Mesendoderm (in vitro differentiated cells): ENCODE data around the gene IGFL2.

Source experiments
- DNase-seq: peaks from one replicate; pipeline ENCODE4 v3.0.0; 2013
- H2AK5ac ChIP-seq: 2 replicates; pipeline ENCODE4 v1.6.1; 2013; ENCODE audit warnings: low read length, inconsistent platforms
- H2BK120ac ChIP-seq: 2 replicates; pipeline ENCODE4 v1.6.1; 2013; ENCODE audit warnings: low read depth, mild to moderate bottlenecking, low read length, moderate library complexity, mixed read lengths
- H2BK15ac ChIP-seq: replicated peaks from 2 replicates; pipeline ENCODE4 v1.6.1; 2013; ENCODE audit warnings: low read depth, mild to moderate bottlenecking, moderate library complexity
- H2BK5ac ChIP-seq: 2 replicates; pipeline ENCODE4 v1.6.1; 2013; ENCODE audit warnings: low read length, inconsistent platforms
- H3K18ac ChIP-seq: 2 replicates; pipeline ENCODE4 v1.6.1; 2013; ENCODE audit warnings: mild to moderate bottlenecking, low read length, mixed read lengths
- H3K23ac ChIP-seq: one replicate; pipeline ENCODE4 v1.6.1; 2013; ENCODE audit warnings: low read length
- H3K27ac ChIP-seq: 2 replicates; pipeline ENCODE4 v1.5.1; 2013; ENCODE audit warnings: low read depth, mild to moderate bottlenecking, inconsistent platforms, low read length, moderate library complexity
- H3K27me3 ChIP-seq: 2 replicates; pipeline ENCODE4 v1.6.1; 2013; ENCODE audit warnings: low read length, control low read depth, mild to moderate bottlenecking, inconsistent platforms; ENCODE audit not compliant: insufficient read depth, poor library complexity
- H3K36me3 ChIP-seq: 2 replicates; pipeline ENCODE4 v1.6.1; 2013; ENCODE audit warnings: low read length, inconsistent platforms; ENCODE audit not compliant: control insufficient read depth, insufficient read depth
- H3K4ac ChIP-seq: one replicate; pipeline ENCODE4 v1.6.1; 2013; ENCODE audit warnings: low read depth, mild to moderate bottlenecking, low read length, moderate library complexity
- H3K4me1 ChIP-seq: 2 replicates; pipeline ENCODE4 v1.6.1; 2013; ENCODE audit warnings: low read depth, low read length, inconsistent platforms; ENCODE audit not compliant: control insufficient read depth
- H3K4me2 ChIP-seq: 2 replicates; pipeline ENCODE4 v1.6.1; 2013; ENCODE audit warnings: low read length
- H3K4me3 ChIP-seq: 2 replicates; pipeline ENCODE4 v1.5.1; 2013; ENCODE audit warnings: mild to moderate bottlenecking, low read length
- H3K56ac ChIP-seq: one replicate; pipeline ENCODE4 v1.6.1; 2013; ENCODE audit warnings: low read length
- H3K79me1 ChIP-seq: 2 replicates; pipeline ENCODE4 v1.6.1; 2013; ENCODE audit warnings: low read length, inconsistent platforms
- H3K79me2 ChIP-seq: 2 replicates; pipeline ENCODE4 v1.6.1; 2013; ENCODE audit warnings: mild to moderate bottlenecking, low read length; ENCODE audit not compliant: control insufficient read depth, insufficient read depth
- H3K9ac ChIP-seq: 2 replicates; pipeline ENCODE4 v1.6.1; 2013; ENCODE audit warnings: low read length, inconsistent platforms
- H4K5ac ChIP-seq: one replicate; pipeline ENCODE4 v1.6.1; 2013; ENCODE audit warnings: low read length
- H4K8ac ChIP-seq: one replicate; pipeline ENCODE4 v1.6.1; 2013; ENCODE audit warnings: low read depth, mild to moderate bottlenecking, control low read depth, low read length, moderate library complexity
- WGBS: extraction: QIAGEN DNeasy Blood & Tissue Kit; methylation state at CpG from one replicate; pipeline ENCODE4 v1.1.7; 2013; ENCODE audit warnings: low lambda C conversion rate, missing lambda C conversion rate; ENCODE audit not compliant: insufficient coverage; ENCODE audit errors: extremely low coverage; 5-methylcytosine and 5-hydroxymethylcytosine counted together

Gene IGFL2

GRCh38 chr19:46111376-46111775 is 36.7 kb upstream of the IGFL2 start:
- Histone ChIP-seq H3K4me2 (no peak overlapping the region), H3K27me3 (no peaks in the 10 kb centered on the region), H3K4me3 (no peak overlapping the region), H2BK15ac (no peak overlapping the region), H3K79me2 (no peaks in the 10 kb centered on the region), H3K79me1 (no peaks in the 10 kb centered on the region), H3K27ac (no peak overlapping the region), H4K5ac (no peak overlapping the region), H3K56ac (no peak overlapping the region), H3K9ac (no peak overlapping the region), H3K4me1 (no peaks in the 10 kb centered on the region), H2BK5ac (no peak overlapping the region), H3K23ac (no peak overlapping the region), H3K36me3 (no peaks in the 10 kb centered on the region), H2AK5ac (no peak overlapping the region), H3K4ac (no peak overlapping the region), H3K18ac (no peak overlapping the region), H4K8ac (no peak overlapping the region), H2BK120ac (no peak overlapping the region)
- WGBS, result no CpG with 5 or more reads among the region's 3 CpGs
- no peak for DNase-seq

DNA sequence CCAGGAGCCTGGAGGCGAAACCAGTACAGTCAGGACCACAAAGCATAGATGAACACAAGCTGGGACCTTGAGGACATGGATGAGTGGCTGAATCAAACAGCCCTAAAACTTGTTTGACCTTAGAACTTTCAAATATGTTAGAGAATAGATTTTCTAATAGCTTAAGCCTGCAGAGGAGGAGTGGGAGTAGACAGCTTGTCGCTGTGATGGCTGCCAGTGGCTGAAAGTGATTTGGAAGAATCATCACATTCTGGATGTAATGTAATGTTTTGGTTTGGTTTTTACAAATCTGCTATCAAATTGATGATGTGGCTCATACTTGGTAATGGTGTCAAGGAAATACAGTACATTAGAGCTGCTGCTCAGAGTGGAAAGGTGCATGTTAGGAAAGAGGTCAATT is 35.5 kb upstream of the IGFL2 start:
- no peak overlapping the region for H3K4me2 ChIP-seq
- H4K5ac ChIP-seq, result no peak overlapping the region
- no peaks in the 10 kb centered on the region for H3K36me3 ChIP-seq
- no peaks in the 10 kb centered on the region for H3K27me3 ChIP-seq
- no peak overlapping the region for H3K27ac ChIP-seq
- no peak overlapping the region for H3K4me3 ChIP-seq
- no peaks in the 10 kb centered on the region for H3K79me1 ChIP-seq
- no peaks in the 10 kb centered on the region for H3K79me2 ChIP-seq
- H2BK5ac ChIP-seq, result no peak overlapping the region
- DNase-seq, result no peak
- no peak overlapping the region for H3K56ac ChIP-seq
- H2AK5ac ChIP-seq, result no peak overlapping the region
- no peak overlapping the region for H3K23ac ChIP-seq
- no peak overlapping the region for H4K8ac ChIP-seq
- no peak overlapping the region for H2BK15ac ChIP-seq
- H3K4me1 ChIP-seq, result no peaks in the 10 kb centered on the region
- H3K4ac ChIP-seq, result no peak overlapping the region
- H3K18ac ChIP-seq, result no peak overlapping the region
- no peak overlapping the region for H3K9ac ChIP-seq
- no CpG with 5 or more reads among the region's 2 CpGs for WGBS
- no peak overlapping the region for H2BK120ac ChIP-seq

GRCh38 chr19:46113726-46114125 is 34.3 kb upstream of the IGFL2 start:
- H3K79me2 ChIP-seq, result no peaks in the 10 kb centered on the region
- no peak overlapping the region for H3K23ac ChIP-seq
- no peak overlapping the region for H2AK5ac ChIP-seq
- H2BK120ac ChIP-seq, result no peak overlapping the region
- no peaks in the 10 kb centered on the region for H3K4me1 ChIP-seq
- no peak overlapping the region for H4K8ac ChIP-seq
- H2BK15ac ChIP-seq, result no peak overlapping the region
- no peaks in the 10 kb centered on the region for H3K79me1 ChIP-seq
- no peaks in the 10 kb centered on the region for H3K27me3 ChIP-seq
- no peak overlapping the region for H3K9ac ChIP-seq
- no peak overlapping the region for H3K4me3 ChIP-seq
- H3K27ac ChIP-seq, result no peak overlapping the region
- no peak overlapping the region for H3K56ac ChIP-seq
- H4K5ac ChIP-seq, result no peak overlapping the region
- no CpG with 5 or more reads among the region's 1 CpG for WGBS
- no peaks in the 10 kb centered on the region for H3K36me3 ChIP-seq
- no peak overlapping the region for H2BK5ac ChIP-seq
- H3K18ac ChIP-seq, result no peak overlapping the region
- DNase-seq, result no peak
- H3K4me2 ChIP-seq, result no peak overlapping the region
- H3K4ac ChIP-seq, result no peak overlapping the region

- Histone ChIP-seq H3K27me3 (no peaks in the 10 kb centered on the region), H3K79me2 (no peaks in the 10 kb centered on the region), H3K36me3 (no peaks in the 10 kb centered on the region), H2BK120ac (no peak overlapping the region), H3K18ac (no peak overlapping the region), H3K4ac (no peak overlapping the region), H3K79me1 (no peaks in the 10 kb centered on the region), H3K4me1 (no peaks in the 10 kb centered on the region), H4K5ac (no peak overlapping the region), H3K27ac (no peak overlapping the region), H2AK5ac (no peak overlapping the region), H3K9ac (no peak overlapping the region), H2BK15ac (no peak overlapping the region), H3K4me3 (no peak overlapping the region), H3K23ac (no peak overlapping the region), H3K4me2 (no peak overlapping the region), H2BK5ac (no peak overlapping the region), H3K56ac (no peak overlapping the region), H4K8ac (no peak overlapping the region)
- no CpG with 5 or more reads among the region's 9 CpGs for WGBS
- no peak for DNase-seq
Measured at GRCh38 chr19:46115396-46116106, 32.5 kb upstream of the IGFL2 start.

DNA sequence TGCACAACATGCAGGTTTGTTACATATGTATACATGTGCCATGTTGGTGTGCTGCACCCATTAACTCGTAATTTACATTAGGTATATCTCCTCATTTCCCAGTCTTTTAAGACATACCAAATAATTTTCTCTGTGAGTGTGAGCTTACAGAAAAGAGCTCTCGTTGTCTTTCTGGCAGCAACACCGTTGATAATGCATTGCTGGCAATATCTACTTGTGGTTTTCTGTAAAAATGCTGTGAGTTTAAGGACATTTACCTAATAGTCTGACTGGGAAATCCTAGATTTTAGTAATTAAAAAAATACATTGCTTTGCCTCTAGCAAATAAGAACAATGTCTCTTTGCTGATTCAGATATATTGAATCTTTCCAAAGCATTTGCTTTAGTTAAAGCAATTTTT is 31.9 kb upstream of the IGFL2 start:
- H3K4me3 ChIP-seq, result no peak overlapping the region
- no peak overlapping the region for H3K4ac ChIP-seq
- H3K9ac ChIP-seq, result no peak overlapping the region
- H4K8ac ChIP-seq, result no peak overlapping the region
- H3K4me1 ChIP-seq, result no peaks in the 10 kb centered on the region
- no peaks in the 10 kb centered on the region for H3K36me3 ChIP-seq
- H3K23ac ChIP-seq, result no peak overlapping the region
- WGBS, result no CpG with 5 or more reads among the region's 3 CpGs
- no peak overlapping the region for H2BK120ac ChIP-seq
- no peak overlapping the region for H4K5ac ChIP-seq
- DNase-seq, result no peak
- no peaks in the 10 kb centered on the region for H3K27me3 ChIP-seq
- H3K18ac ChIP-seq, result no peak overlapping the region
- H2BK15ac ChIP-seq, result no peak overlapping the region
- no peak overlapping the region for H2BK5ac ChIP-seq
- no peak overlapping the region for H2AK5ac ChIP-seq
- no peak overlapping the region for H3K56ac ChIP-seq
- H3K79me2 ChIP-seq, result no peaks in the 10 kb centered on the region
- H3K79me1 ChIP-seq, result no peaks in the 10 kb centered on the region
- H3K4me2 ChIP-seq, result no peak overlapping the region
- no peak overlapping the region for H3K27ac ChIP-seq

DNA sequence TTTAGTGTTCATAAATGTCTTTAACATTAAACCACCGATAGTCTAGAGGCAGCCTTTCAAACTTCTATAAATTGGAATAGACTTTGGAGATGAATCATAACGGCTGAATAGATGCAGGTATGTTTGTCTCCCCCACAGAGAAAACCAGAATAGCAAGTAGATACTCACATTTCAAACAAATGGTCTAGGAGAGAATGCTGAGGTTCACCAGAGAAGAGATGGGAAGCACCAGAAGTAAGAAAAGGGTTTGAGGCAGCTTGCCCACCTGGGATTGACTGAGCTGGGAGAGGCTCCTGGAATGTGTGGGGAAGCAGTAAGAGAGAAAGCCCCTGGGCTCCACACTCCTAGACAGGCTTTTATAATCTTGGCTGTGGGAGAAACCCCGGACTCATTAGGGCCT is 29.9 kb upstream of the IGFL2 start:
- Histone ChIP-seq H3K27me3 (no peaks in the 10 kb centered on the region), H3K4me3 (no peak overlapping the region), H3K79me2 (no peaks in the 10 kb centered on the region), H3K79me1 (no peaks in the 10 kb centered on the region), H3K4ac (no peak overlapping the region), H3K18ac (no peak overlapping the region), H3K27ac (no peak overlapping the region), H3K36me3 (no peaks in the 10 kb centered on the region), H3K4me2 (no peak overlapping the region), H3K9ac (no peak overlapping the region), H2BK15ac (no peak overlapping the region), H3K56ac (no peak overlapping the region), H4K5ac (no peak overlapping the region), H2AK5ac (no peak overlapping the region), H3K23ac (no peak overlapping the region), H3K4me1 (no peaks in the 10 kb centered on the region), H2BK5ac (no peak overlapping the region), H2BK120ac (no peak overlapping the region), H4K8ac (no peak overlapping the region)
- WGBS, result no CpG with 5 or more reads among the region's 3 CpGs
- DNase-seq, result no peak
